Transverse colon (tissue), 4 donors: ENCODE data around the gene ACOT11. TPM values are rescaled to one million over a fixed set of nuclear protein-coding genes. Genes with fewer than 3 reads are reported as not detected.
"Not testable (repeated sequence)": the region's sequence is repeated elsewhere in the genome, so short reads cannot be mapped to it uniquely, and the experiment has no call there.

ENCODE experiments used
- DNase-seq: peaks from one replicate; pipeline ENCODE4 v3.0.0-alpha.2; 2019
- H3K27ac ChIP-seq, 4 donors: fragments of 200-600 bp; sonication (generic); 2 replicates each; pipeline ENCODE4 v1.5.1; 2016 to 2018; ENCODE audit warnings: inconsistent platforms in 4 of 4
- H3K27me3 ChIP-seq: fragments of 200-600 bp; sonication (generic); 2 replicates; pipeline ENCODE4 v1.5.1; 2017; ENCODE audit warnings: inconsistent platforms
- H3K36me3 ChIP-seq, 4 donors: fragments of 200-600 bp; sonication (generic); 2 replicates each; pipeline ENCODE4 v1.5.1; 2017 to 2019; ENCODE audit warnings: inconsistent platforms in 4 of 4
- H3K4me1 ChIP-seq, 4 donors: fragments of 200-600 bp; sonication (generic); 2 replicates each; pipeline ENCODE4 v1.5.1; 2017 to 2020; ENCODE audit warnings: inconsistent platforms in 4 of 4
- H3K4me3 ChIP-seq, 4 donors: fragments of 200-600 bp; sonication (generic); 1 replicate in 1 of 4; 2 replicates in 3 of 4; pipeline versions ENCODE4 v1.5.1 to v1.6.1; 2017 to 2019; ENCODE audit warnings: inconsistent platforms in 4 of 4
- H3K9me3 ChIP-seq, 2 donors: fragments of 200-600 bp; sonication (generic); 2 replicates each; pipeline ENCODE4 v1.5.1; 2017 to 2019; ENCODE audit warnings: inconsistent platforms in 2 of 2
- CTCF ChIP-seq, 5 experiments: fragments of 200-600 bp in 3 of 5; fragments of 450-650 bp in 2 of 5; sonication (generic) in 3 of 5; IDR thresholded peaks; 1 replicate in 2 of 5; 2 replicates in 3 of 5; pipeline ENCODE4 v1.5.1; 2016 to 2017; ENCODE audit warnings: antibody characterized with exemption in 5 of 5, inconsistent platforms in 3 of 5, mild to moderate bottlenecking in 2 of 5, moderate library complexity in 1 of 5
- EP300 ChIP-seq: sonication (generic); formaldehyde crosslinking; IDR thresholded peaks from one replicate; pipeline ENCODE4 v1.6.1; 2017; ENCODE audit warnings: antibody characterized with exemption, low read depth
- POLR2A ChIP-seq: fragments of 450-650 bp; IDR thresholded peaks from one replicate; pipeline ENCODE4 v1.6.1; 2016; ENCODE audit warnings: antibody characterized with exemption, mild to moderate bottlenecking, moderate library complexity
- POLR2AphosphoS5 ChIP-seq, 3 donors: sonication (generic); formaldehyde crosslinking; IDR thresholded peaks; one replicate each; pipeline ENCODE4 v1.6.1; 2016; ENCODE audit warnings: antibody characterized with exemption in 3 of 3
- WGBS, 2 donors: methylation state at CpG; one replicate each; pipeline ENCODE4 v1.1.5; 2018; ENCODE audit warnings: low coverage in 1 of 2; 5-methylcytosine and 5-hydroxymethylcytosine counted together
- in situ Hi-C, 4 donors: fragments of 200-750 bp; cut with MboI; loops; one replicate each; pipeline versions ENCODE4 v1.15.0 to v1.15.1; 2017; ENCODE audit warnings: low sequenced_read_pairs in 3 of 4, low pct_ligation_motif_present in 1 of 4, low pct_unique_long_range_greater_than_20kb in 1 of 4
- intact Hi-C: fragments of 100-400 bp; cut with DNase I; formaldehyde crosslinking; loops from one replicate; pipeline ENCODE4 v1.15.1; 2023; ENCODE audit warnings: low total_unique reads
- total RNA-seq, 4 donors: library from RNA; depleted of rRNA; stranded (reverse); fragments of >200 nt; gene quantifications; one replicate each; pipeline ENCODE4 v1.1.0, GENCODE V29; 2016

Gene ACOT11
- total RNA-seq, 4 donors from 2014 or later = 70.6 to 79.7 (median 75.3) TPM

GRCh38 chr1:54623216-54624007 lies 75.4 kb downstream of the ACOT11 start, which contains the start of gene FAM151A:
FAM151A (minus strand) TSS chr1:54623525; CDS start chr1:54623395, 130 bp downstream.
- intact Hi-C loops (no loop called here), in situ Hi-C loops (no loop called here)
- H3K4me1 ChIP-seq = peaks cover 0 to 10% (median 3%) of the 10 kb centered on the region in 4 donors
- 67 to 73% methylated on average over 6 to 18 of the region's 18 CpGs for WGBS, 2 donors
- no peaks in the 10 kb centered on the region for H3K27me3 ChIP-seq
- no peak within 1 kb of the TSS for H3K4me3 ChIP-seq
- TF ChIP-seq CTCF (IDR thresholded peaks at IDR 0.05) (no peak), EP300 (no peak), POLR2AphosphoS5 (IDR thresholded peaks at IDR 0.05) (no peak), POLR2A (no peak)
- DNase-seq = no peak
- H3K36me3 ChIP-seq = no peaks in the 10 kb centered on the region
- H3K9me3 ChIP-seq = no peaks in the 10 kb centered on the region
- H3K27ac ChIP-seq = peak within 1 kb of the TSS in 3 of 4 donors; percentile 41 to 53 (median 46)

GRCh38 chr1:54624466-54625464 lies 76.7 kb downstream of the ACOT11 start:
- no peak for DNase-seq
- Histone ChIP-seq H3K36me3 (no peaks in the 10 kb centered on the region), H3K9me3 (no peaks in the 10 kb centered on the region), H3K27me3 (no peaks in the 10 kb centered on the region), H3K27ac (no peak overlapping the region), H3K4me1 (peaks cover 0 to 10% (median 3%) of the 10 kb centered on the region in 4 donors), H3K4me3 (no peak overlapping the region)
- 57 to 68% methylated on average over 4 to 8 of the region's 8 CpGs for WGBS, 2 donors
- intact Hi-C loops (loop anchor here (5.0 kb wide), 1 partner anchor 1122 kb away; no protein-coding TSS in a partner anchor), in situ Hi-C loops (no loop called here)
- TF ChIP-seq EP300 (no peak), CTCF (IDR thresholded peaks at IDR 0.05) (no peak), POLR2A (no peak), POLR2AphosphoS5 (IDR thresholded peaks at IDR 0.05) (no peak)

GRCh38 chr1:54627196-54627595 lies 79.2 kb downstream of the ACOT11 start:
- H3K4me3 ChIP-seq = no peak overlapping the region
- in situ Hi-C loops = no loop called here
- no CpG with 5 or more reads among the region's 10 CpGs for WGBS, 2 donors

GRCh38 chr1:54635804-54636203 lies 87.8 kb downstream of the ACOT11 start:
- WGBS, 2 donors = 74 to 100% methylated on average over 3 to 7 of the region's 7 CpGs

More at GRCh38 chr1:54627196-54627595, 79.2 kb downstream of the ACOT11 start:
- no peaks in the 10 kb centered on the region for H3K36me3 ChIP-seq
- H3K27me3 ChIP-seq = no peaks in the 10 kb centered on the region
- no peak for DNase-seq
- intact Hi-C loops = loop anchor here (5.0 kb wide), 1 partner anchor 1125 kb away; no protein-coding TSS in a partner anchor
- no peak for TF ChIP-seq EP300
- TF ChIP-seq POLR2A = no peak
- TF ChIP-seq CTCF (IDR thresholded peaks at IDR 0.05) = no peak
- no peak for TF ChIP-seq POLR2AphosphoS5 (IDR thresholded peaks at IDR 0.05)
- no peak overlapping the region for H3K27ac ChIP-seq
- no peaks in the 10 kb centered on the region for H3K9me3 ChIP-seq
- H3K4me1 ChIP-seq = peaks cover 0 to 10% (median 3%) of the 10 kb centered on the region in 4 donors

GRCh38 chr1:54636461-54637446 lies 88.7 kb downstream of the ACOT11 start:
- peaks cover 0 to 25% (median 6%) of the 10 kb centered on the region in 4 donors for H3K4me1 ChIP-seq
- H3K27me3 ChIP-seq, DNase-seq, in situ Hi-C loops, H3K36me3 ChIP-seq, H3K4me3 ChIP-seq, H3K9me3 ChIP-seq, H3K27ac ChIP-seq, intact Hi-C loops: not testable (repeated sequence)
- WGBS, 2 donors = 61 to 71% methylated on average over 4 to 14 of the region's 14 CpGs

More at GRCh38 chr1:54635804-54636203, 87.8 kb downstream of the ACOT11 start:
- H3K27ac ChIP-seq, H3K9me3 ChIP-seq, H3K36me3 ChIP-seq, intact Hi-C loops, H3K4me3 ChIP-seq, DNase-seq, H3K27me3 ChIP-seq, in situ Hi-C loops: not testable (repeated sequence)
- H3K4me1 ChIP-seq = peaks cover 0 to 17% (median 2%) of the 10 kb centered on the region in 4 donors
